IMR-90 (cell line): Measurements from ENCODE around the gene AGK. TPM values are rescaled to one million over a fixed set of nuclear protein-coding genes. Genes with fewer than 3 reads are reported as not detected.

ENCODE experiments used
- ATAC-seq: fragments of 200-7000 bp; cut with Tn5 transposase; 2 replicates; pipeline ENCODE4 v1.9.1; 2020; ENCODE audit warnings: low read depth, mild to moderate bottlenecking, moderate library complexity
- BruUV-seq: library from RNA; stranded (reverse); fragments of 400-500 nt; replicated peaks from 2 replicates; lab custom pipeline; 2021; lab: Mats Ljungman, UMichigan
- CTCF ChIA-PET: fragments of 300-600 bp; formaldehyde crosslinking; extraction: SDS; loops from one replicate; lab custom pipeline; 2021; ENCODE audit warnings: antibody characterized with exemption; lab: Yijun Ruan, JAX
- POLR2A ChIA-PET: fragments of 300-600 bp; sonication (Branson Sonifier 250); formaldehyde crosslinking; loops from one replicate; lab custom pipeline; 2022; ENCODE audit warnings: antibody characterized with exemption; ENCODE audit not compliant: unreplicated experiment; lab: Charles Lee
- DNase-seq: peaks from one replicate; pipeline ENCODE4 v3.0.0; 2013
- H2AFZ ChIP-seq: replicated peaks from 2 replicates; pipeline ENCODE3; 2013; ENCODE audit warnings: low read length, mild to moderate bottlenecking; ENCODE audit not compliant: poor library complexity
- H2AK5ac ChIP-seq: 2 replicates; pipeline ENCODE4 v1.6.1; 2013; ENCODE audit warnings: low read depth, low read length, inconsistent platforms
- H2AK9ac ChIP-seq: replicated peaks from 2 replicates; pipeline ENCODE3; 2013; ENCODE audit warnings: mild to moderate bottlenecking, low read depth, low read length, moderate library complexity; ENCODE audit not compliant: poor library complexity
- H2BK120ac ChIP-seq: 2 replicates; pipeline ENCODE4 v1.6.1; 2013; ENCODE audit warnings: low read depth, low read length, inconsistent platforms
- H2BK15ac ChIP-seq: 3 replicates; pipeline ENCODE4 v1.6.1; 2013; ENCODE audit warnings: low read depth, low read length, inconsistent platforms
- H2BK20ac ChIP-seq: 2 replicates; pipeline ENCODE4 v1.6.1; 2013; ENCODE audit warnings: low read depth, mild to moderate bottlenecking, inconsistent platforms, low read length, moderate library complexity
- H2BK5ac ChIP-seq: 2 replicates; pipeline ENCODE4 v1.6.1; 2013; ENCODE audit warnings: mild to moderate bottlenecking, low read depth, low read length, inconsistent platforms; ENCODE audit not compliant: poor library complexity, severe bottlenecking
- H3K14ac ChIP-seq: replicated peaks from 2 replicates; pipeline ENCODE4 v1.6.1; 2013; ENCODE audit warnings: low read depth, low read length, inconsistent platforms
- H3K18ac ChIP-seq: 2 replicates; pipeline ENCODE4 v1.6.1; 2013; ENCODE audit warnings: low read depth, low read length, control low read depth
- H3K23ac ChIP-seq: 2 replicates; pipeline ENCODE4 v1.6.1; 2013; ENCODE audit warnings: low read depth, low read length, inconsistent platforms
- H3K27ac ChIP-seq: 2 replicates; pipeline ENCODE4 v1.5.1; 2013; ENCODE audit warnings: mild to moderate bottlenecking, control low read depth, low read length; ENCODE audit not compliant: insufficient read depth
- H3K27me3 ChIP-seq: 2 replicates; pipeline ENCODE4 v1.6.1; 2013; ENCODE audit warnings: low read length; ENCODE audit not compliant: control insufficient read depth, insufficient read depth
- H3K36me3 ChIP-seq: 2 replicates; pipeline ENCODE4 v1.6.1; 2013; ENCODE audit warnings: low read length, mixed read lengths; ENCODE audit not compliant: control insufficient read depth, insufficient read depth
- H3K4ac ChIP-seq: 2 replicates; pipeline ENCODE4 v1.6.1; 2013; ENCODE audit warnings: low read depth, low read length, inconsistent platforms
- H3K4me1 ChIP-seq: 2 replicates; pipeline ENCODE4 v1.6.1; 2013; ENCODE audit warnings: low read length, mixed read lengths; ENCODE audit not compliant: control insufficient read depth, insufficient read depth
- H3K4me2 ChIP-seq: 2 replicates; pipeline ENCODE4 v1.6.1; 2013; ENCODE audit warnings: low read depth, mild to moderate bottlenecking, control low read depth, low read length, moderate library complexity
- H3K4me3 ChIP-seq: 2 replicates; pipeline ENCODE4 v1.5.1; 2013; ENCODE audit warnings: low read depth, mild to moderate bottlenecking, control low read depth, low read length, moderate library complexity; ENCODE audit not compliant: insufficient read depth
- H3K56ac ChIP-seq: 2 replicates; pipeline ENCODE4 v1.6.1; 2013; ENCODE audit warnings: low read length, inconsistent platforms; ENCODE audit not compliant: insufficient read depth; ENCODE audit errors: extremely low read depth
- H3K79me1 ChIP-seq, 2 experiments: 2 replicates each; pipeline ENCODE4 v1.6.1; 2013; ENCODE audit warnings: low read length in 2 of 2, inconsistent platforms in 1 of 2, low read depth in 1 of 2
- H3K9ac ChIP-seq: 2 replicates; pipeline ENCODE4 v1.6.1; 2013; ENCODE audit warnings: low read depth, low read length, control low read depth
- H3K9me1 ChIP-seq: 2 replicates; pipeline ENCODE4 v1.6.1; 2013; ENCODE audit warnings: low read length, inconsistent platforms; ENCODE audit not compliant: insufficient read depth
- H3K9me3 ChIP-seq: 2 replicates; pipeline ENCODE4 v1.6.1; 2013; ENCODE audit warnings: low read length; ENCODE audit not compliant: control insufficient read depth, insufficient read depth
- H4K20me1 ChIP-seq: 2 replicates; pipeline ENCODE4 v1.6.1; 2013; ENCODE audit warnings: low read length, inconsistent platforms; ENCODE audit not compliant: insufficient read depth
- H4K5ac ChIP-seq: 2 replicates; pipeline ENCODE4 v1.6.1; 2013; ENCODE audit warnings: mild to moderate bottlenecking, low read depth, low read length, control low read depth
- H4K8ac ChIP-seq, 2 experiments: 2 replicates each; pipeline ENCODE4 v1.6.1; 2013; ENCODE audit warnings: low read depth in 2 of 2, low read length in 2 of 2, control low read depth in 1 of 2, inconsistent platforms in 1 of 2
- H4K91ac ChIP-seq: 2 replicates; pipeline ENCODE4 v1.6.1; 2013; ENCODE audit warnings: low read depth, low read length, inconsistent platforms; ENCODE audit not compliant: insufficient read depth
- BHLHE40 ChIP-seq: fragments of 150-350 bp; IDR thresholded peaks from 2 replicates; pipeline ENCODE4 v1.6.1; 2016; ENCODE audit warnings: mild to moderate bottlenecking, low read depth, low read length
- CHD1 ChIP-seq: IDR thresholded peaks from 2 replicates; pipeline ENCODE4 v1.6.1; 2012; ENCODE audit warnings: low read depth, low read length, improper control_type of control experiment
- ELK1 ChIP-seq: fragments of 150-350 bp; IDR thresholded peaks from 2 replicates; pipeline ENCODE4 v1.6.1; 2016; ENCODE audit warnings: low read depth, mild to moderate bottlenecking, low read length, moderate library complexity, borderline replicate concordance
- FOS ChIP-seq: fragments of 150-350 bp; IDR thresholded peaks from 2 replicates; pipeline ENCODE4 v1.6.1; 2016; ENCODE audit warnings: low read depth, low read length
- MAFK ChIP-seq: IDR thresholded peaks from 2 replicates; pipeline ENCODE4 v1.6.1; 2012; ENCODE audit warnings: low read depth, low read length, improper control_type of control experiment
- MAZ ChIP-seq: IDR thresholded peaks from 2 replicates; pipeline ENCODE4 v1.6.1; 2012; ENCODE audit warnings: low read depth, mild to moderate bottlenecking, low read length, improper control_type of control experiment, moderate library complexity, borderline replicate concordance
- MXI1 ChIP-seq: IDR thresholded peaks from 2 replicates; pipeline ENCODE4 v1.6.1; 2012; ENCODE audit warnings: low read depth, mild to moderate bottlenecking, low read length, moderate library complexity, borderline replicate concordance
- NFE2L2 ChIP-seq: fragments of 150-350 bp; IDR thresholded peaks from 2 replicates; pipeline ENCODE4 v1.6.1; 2016; ENCODE audit warnings: low read depth, mild to moderate bottlenecking, low read length
- POLR2A ChIP-seq: IDR thresholded peaks from 2 replicates; pipeline ENCODE4 v1.6.1; 2012; ENCODE audit warnings: mild to moderate bottlenecking, low read depth, low read length
- RAD21 ChIP-seq: IDR thresholded peaks from 2 replicates; pipeline ENCODE4 v1.6.1; 2012; ENCODE audit warnings: low read length, improper control_type of control experiment
- RCOR1 ChIP-seq: IDR thresholded peaks from 2 replicates; pipeline ENCODE4 v1.6.1; 2012; ENCODE audit warnings: mild to moderate bottlenecking, low read length, improper control_type of control experiment; ENCODE audit not compliant: insufficient replicate concordance
- RFX5 ChIP-seq: IDR thresholded peaks from 2 replicates; pipeline ENCODE4 v1.8.0; 2012; ENCODE audit warnings: low read depth, mild to moderate bottlenecking, low read length, moderate library complexity
- SMC3 ChIP-seq: fragments of 150-350 bp; IDR thresholded peaks from 2 replicates; pipeline ENCODE4 v1.6.1; 2016; ENCODE audit warnings: low read depth, mild to moderate bottlenecking, antibody characterized with exemption, low read length, moderate library complexity
- WGBS, 2 experiments: methylation state at CpG; one replicate each; pipeline versions ENCODE4 v1.1.5 to v1.1.7; 2013; ENCODE audit warnings: missing lambda C conversion rate in 2 of 2; ENCODE audit not compliant: insufficient read length in 1 of 2; ENCODE audit errors: extremely low coverage in 2 of 2; 5-methylcytosine and 5-hydroxymethylcytosine counted together
- dilution Hi-C: fragments of 300-500 bp; cut with HindIII; formaldehyde crosslinking; loops from one replicate; pipeline ENCODE4 v1.14.3; 2018; ENCODE audit warnings: low sequenced_read_pairs; ENCODE audit not compliant: unreplicated experiment
- in situ Hi-C: fragments of 300-500 bp; cut with MboI; formaldehyde crosslinking; loops from 3 replicates; pipeline ENCODE4 v1.14.3; 2019; ENCODE audit warnings: low sequenced_read_pairs, inconsistent platforms, mixed read lengths
- intact Hi-C: fragments of 100-400 bp; cut with micrococcal nuclease; formaldehyde crosslinking; loops from 2 replicates; pipeline ENCODE4 v1.10.0; 2022
- polyA plus RNA-seq, 3 experiments: library from polyadenylated mRNA; depleted of rRNA; stranded (reverse); fragments of >200 nt; gene quantifications; 2 replicates each; pipeline ENCODE4 v1.2.3, GENCODE V29; 2012; ENCODE audit warnings: low replicate concordance in 1 of 3
- total RNA-seq: library from RNA; depleted of rRNA; stranded (reverse); fragments of >200 nt; gene quantifications from 2 replicates; pipeline ENCODE4 v1.2.3, GENCODE V29; 2012
- TF ChIP-seq, protein P1 (sequence below): fragments of 150-350 bp; IDR thresholded peaks from 2 replicates; pipeline ENCODE4 v1.6.1; 2017; ENCODE audit warnings: mild to moderate bottlenecking, antibody characterized with exemption, low read length, low read depth
- TF ChIP-seq, protein P2 (sequence below): conservative IDR thresholded peaks from 2 replicates; pipeline ENCODE4 v1.5.1; 2012; ENCODE audit warnings: mild to moderate bottlenecking, low read depth, low read length, improper control_type of control experiment

Gene AGK
- total and polyA plus RNA-seq, 2 of the 4 experiments (the other 2 are of a cell fraction) = 35.5 to 37.3 TPM

DNA sequence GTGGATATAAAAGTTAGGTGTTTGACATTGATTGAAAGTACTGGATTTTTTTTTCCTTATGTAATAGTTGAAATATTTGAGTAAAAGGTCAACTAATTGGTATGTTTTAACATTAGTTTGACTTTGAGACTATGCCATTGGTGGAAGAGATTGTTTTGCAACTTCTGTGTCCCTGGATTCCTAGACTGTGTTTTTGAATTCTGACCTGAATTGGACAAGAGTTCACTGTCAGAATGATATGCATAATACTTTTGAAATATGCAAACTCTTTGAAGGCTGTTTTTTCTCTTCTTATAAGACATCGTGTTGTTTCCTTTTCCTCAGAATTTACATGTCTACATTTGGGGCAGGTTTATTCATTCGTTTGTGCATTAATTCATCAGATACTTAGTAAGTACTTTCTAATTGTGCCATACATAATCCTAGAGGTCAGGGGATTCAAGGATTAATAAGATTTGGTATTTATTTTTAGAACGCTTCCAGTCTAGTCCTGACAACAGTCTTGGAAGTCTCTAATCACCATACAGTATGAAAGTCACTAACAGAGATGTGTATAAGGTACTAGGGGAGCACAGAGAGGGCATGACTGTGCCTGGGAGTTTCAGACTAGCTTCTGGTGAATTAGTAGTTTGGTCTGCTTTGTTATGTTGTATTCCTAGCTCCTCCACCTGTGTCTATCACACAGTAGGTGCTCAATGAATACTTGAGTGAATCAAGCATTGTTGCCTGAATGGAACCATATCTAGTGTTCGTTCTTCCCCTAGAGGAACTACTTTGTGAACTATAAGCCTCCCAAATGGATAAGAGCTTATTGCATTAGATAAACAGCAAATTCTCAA, 49.2 kb downstream of the AGK start:
- no peak overlapping the region for H2AFZ ChIP-seq
- no peak overlapping the region for H2AK5ac ChIP-seq
- intact Hi-C loops (no loop called here), dilution Hi-C loops (no loop called here), in situ Hi-C loops (no loop called here)
- no peak overlapping the region for H2BK120ac ChIP-seq
- no peak overlapping the region for H3K9ac ChIP-seq
- no peak overlapping the region for H2AK9ac ChIP-seq
- H3K79me1 ChIP-seq = peaks cover 0 to 4% of the 10 kb centered on the region in 2 experiments; a peak in 1 of 4 replicates
- H3K4ac ChIP-seq = no peak overlapping the region
- no peaks in the 10 kb centered on the region for H3K9me3 ChIP-seq
- no peak overlapping the region for H3K14ac ChIP-seq
- H3K27ac ChIP-seq = no peak overlapping the region
- WGBS, 2 experiments = no CpG with 5 or more reads among the region's 4 CpGs
- no peak for ATAC-seq
- no peak overlapping the region for H2BK15ac ChIP-seq
- no peak overlapping the region for H2BK20ac ChIP-seq
- H3K27me3 ChIP-seq = no peaks in the 10 kb centered on the region
- H4K91ac ChIP-seq = no peak overlapping the region
- CTCF ChIA-PET = no interaction called here
- no peak overlapping the region for H4K5ac ChIP-seq
- no peak overlapping the region for H3K4me2 ChIP-seq
- POLR2A ChIA-PET = no interaction called here
- no peaks in the 10 kb centered on the region for H4K20me1 ChIP-seq
- H3K9me1 ChIP-seq = no peaks in the 10 kb centered on the region
- no TSS peak for BruUV-seq
- H3K56ac ChIP-seq = no peak overlapping the region
- H3K23ac ChIP-seq = no peak overlapping the region
- DNase-seq = no peak
- H3K4me1 ChIP-seq = no peaks in the 10 kb centered on the region
- H3K36me3 ChIP-seq = peaks cover 4% of the 10 kb centered on the region; the same call in 1 of the 2 replicates
- no peak overlapping the region for H2BK5ac ChIP-seq
- H4K8ac ChIP-seq = no peak overlapping the region
- H3K18ac ChIP-seq = no peak overlapping the region
- no peak overlapping the region for H3K4me3 ChIP-seq
- TF ChIP-seq BHLHE40 (no peak), RFX5 (no peak), MAFK (no peak), MAZ (no peak), SMC3 (no peak), ELK1 (no peak), CHD1 (no peak), MXI1 (no peak), POLR2A (no peak), RAD21 (no peak), NFE2L2 (no peak), FOS (no peak), RCOR1 (no peak)
- TF ChIP-seq, protein P1, sequence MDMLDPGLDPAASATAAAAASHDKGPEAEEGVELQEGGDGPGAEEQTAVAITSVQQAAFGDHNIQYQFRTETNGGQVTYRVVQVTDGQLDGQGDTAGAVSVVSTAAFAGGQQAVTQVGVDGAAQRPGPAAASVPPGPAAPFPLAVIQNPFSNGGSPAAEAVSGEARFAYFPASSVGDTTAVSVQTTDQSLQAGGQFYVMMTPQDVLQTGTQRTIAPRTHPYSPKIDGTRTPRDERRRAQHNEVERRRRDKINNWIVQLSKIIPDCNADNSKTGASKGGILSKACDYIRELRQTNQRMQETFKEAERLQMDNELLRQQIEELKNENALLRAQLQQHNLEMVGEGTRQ = no peak
- TF ChIP-seq, protein P2, sequence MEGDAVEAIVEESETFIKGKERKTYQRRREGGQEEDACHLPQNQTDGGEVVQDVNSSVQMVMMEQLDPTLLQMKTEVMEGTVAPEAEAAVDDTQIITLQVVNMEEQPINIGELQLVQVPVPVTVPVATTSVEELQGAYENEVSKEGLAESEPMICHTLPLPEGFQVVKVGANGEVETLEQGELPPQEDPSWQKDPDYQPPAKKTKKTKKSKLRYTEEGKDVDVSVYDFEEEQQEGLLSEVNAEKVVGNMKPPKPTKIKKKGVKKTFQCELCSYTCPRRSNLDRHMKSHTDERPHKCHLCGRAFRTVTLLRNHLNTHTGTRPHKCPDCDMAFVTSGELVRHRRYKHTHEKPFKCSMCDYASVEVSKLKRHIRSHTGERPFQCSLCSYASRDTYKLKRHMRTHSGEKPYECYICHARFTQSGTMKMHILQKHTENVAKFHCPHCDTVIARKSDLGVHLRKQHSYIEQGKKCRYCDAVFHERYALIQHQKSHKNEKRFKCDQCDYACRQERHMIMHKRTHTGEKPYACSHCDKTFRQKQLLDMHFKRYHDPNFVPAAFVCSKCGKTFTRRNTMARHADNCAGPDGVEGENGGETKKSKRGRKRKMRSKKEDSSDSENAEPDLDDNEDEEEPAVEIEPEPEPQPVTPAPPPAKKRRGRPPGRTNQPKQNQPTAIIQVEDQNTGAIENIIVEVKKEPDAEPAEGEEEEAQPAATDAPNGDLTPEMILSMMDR = no peak
